HUES48 (cell line): ENCODE measurements around the gene FAM120AOS.

Source experiments
- H3K27ac ChIP-seq: one replicate; pipeline ENCODE4 v1.7.0; 2013; ENCODE audit warnings: low read depth, low read length, inconsistent platforms
- H3K27me3 ChIP-seq: 2 replicates; pipeline ENCODE4 v1.6.1; 2013; ENCODE audit warnings: mild to moderate bottlenecking, low read length; ENCODE audit not compliant: control insufficient read depth, insufficient read depth
- H3K36me3 ChIP-seq: 2 replicates; pipeline ENCODE4 v1.6.1; 2013; ENCODE audit warnings: low read length; ENCODE audit not compliant: control insufficient read depth, insufficient read depth
- H3K4me1 ChIP-seq: 2 replicates; pipeline ENCODE4 v1.6.1; 2013; ENCODE audit warnings: mild to moderate bottlenecking, low read length; ENCODE audit not compliant: control insufficient read depth, insufficient read depth
- H3K4me3 ChIP-seq: 2 replicates; pipeline ENCODE4 v1.5.1; 2013; ENCODE audit warnings: mild to moderate bottlenecking, low read depth, low read length
- H3K9ac ChIP-seq: 2 replicates; pipeline ENCODE4 v1.6.1; 2013; ENCODE audit warnings: mild to moderate bottlenecking, low read depth, low read length, moderate library complexity
- H3K9me3 ChIP-seq: 2 replicates; pipeline ENCODE4 v1.6.1; 2013; ENCODE audit warnings: low read length; ENCODE audit not compliant: control insufficient read depth, insufficient read depth

FAM120AOS gene

GRCh38 chr9:93419023-93419422 is 34.4 kb downstream of the FAM120AOS start:
- no peaks in the 10 kb centered on the region for H3K4me1 ChIP-seq
- no peaks in the 10 kb centered on the region for H3K27me3 ChIP-seq
- H3K9ac ChIP-seq = no peak overlapping the region
- H3K4me3 ChIP-seq = no peak overlapping the region
- H3K36me3 ChIP-seq = no peaks in the 10 kb centered on the region
- H3K9me3 ChIP-seq = peaks cover 4% of the 10 kb centered on the region; the same call in 1 of the 2 replicates
- no peak overlapping the region for H3K27ac ChIP-seq

DNA sequence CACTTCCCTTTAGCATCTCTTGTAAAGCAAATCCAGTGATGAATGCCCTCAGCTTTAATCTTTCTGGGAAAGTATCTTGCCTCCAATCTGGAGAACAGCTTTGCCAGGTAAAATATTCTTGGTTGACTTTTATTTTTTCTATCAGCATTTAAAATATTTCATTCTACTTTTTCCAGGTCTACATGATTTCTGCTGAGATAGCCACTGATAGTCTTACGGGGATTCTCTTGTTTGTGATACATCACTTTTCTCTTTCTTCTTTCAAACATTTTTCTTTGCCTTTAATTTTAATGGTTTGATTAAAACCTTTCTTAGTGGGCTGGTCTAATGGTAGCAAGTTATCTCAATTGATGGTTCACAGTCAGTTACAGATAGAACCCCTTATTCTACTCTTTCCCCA is 35.8 kb downstream of the FAM120AOS start:
- Histone ChIP-seq H3K27me3 (no peaks in the 10 kb centered on the region), H3K9ac (no peak overlapping the region), H3K36me3 (no peaks in the 10 kb centered on the region), H3K9me3 (peaks cover 4% of the 10 kb centered on the region; the same call in 1 of the 2 replicates), H3K4me3 (no peak overlapping the region), H3K27ac (no peak overlapping the region), H3K4me1 (no peaks in the 10 kb centered on the region)

GRCh38 chr9:93416530-93417235 is 36.7 kb downstream of the FAM120AOS start:
- no peaks in the 10 kb centered on the region for H3K36me3 ChIP-seq
- no peak overlapping the region for H3K27ac ChIP-seq
- peaks cover 4% of the 10 kb centered on the region; the same call in 1 of the 2 replicates for H3K9me3 ChIP-seq

DNA sequence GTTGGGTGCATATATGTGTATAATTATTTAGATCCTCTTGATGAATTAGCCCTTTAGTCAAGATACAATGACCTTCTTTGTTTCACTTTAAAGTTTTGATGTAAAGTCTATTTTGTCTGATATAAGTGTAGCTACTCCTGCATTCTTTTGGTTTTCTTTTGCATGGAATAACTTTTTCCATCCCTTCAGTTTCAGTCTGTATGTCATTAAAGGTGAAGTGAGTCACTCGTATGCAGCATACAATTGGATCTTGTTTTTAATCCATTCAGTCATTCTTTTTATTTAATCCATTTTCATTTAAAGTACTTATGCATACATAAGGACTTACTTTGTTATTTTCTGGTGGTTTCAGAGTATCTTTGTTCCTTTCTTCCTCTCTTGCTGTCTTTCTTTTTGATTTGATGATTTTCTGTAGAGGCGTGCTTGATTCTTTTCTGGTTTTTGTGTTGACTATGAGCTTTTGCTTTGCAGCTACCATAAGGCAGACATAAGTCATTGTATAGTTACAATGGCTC is 38.1 kb downstream of the FAM120AOS start:
- Histone ChIP-seq H3K27ac (no peak overlapping the region), H3K4me1 (no peaks in the 10 kb centered on the region), H3K9me3 (peaks cover 4% of the 10 kb centered on the region; the same call in 1 of the 2 replicates), H3K9ac (no peak overlapping the region), H3K36me3 (no peaks in the 10 kb centered on the region), H3K27me3 (no peaks in the 10 kb centered on the region), H3K4me3 (no peak overlapping the region)

More at GRCh38 chr9:93416530-93417235, 36.7 kb downstream of the FAM120AOS start:
- Histone ChIP-seq H3K4me3 (no peak overlapping the region), H3K27me3 (no peaks in the 10 kb centered on the region), H3K4me1 (no peaks in the 10 kb centered on the region), H3K9ac (no peak overlapping the region)

- Histone ChIP-seq H3K9ac (no peak overlapping the region), H3K4me3 (no peak overlapping the region), H3K36me3 (no peaks in the 10 kb centered on the region), H3K9me3 (peaks cover 4% of the 10 kb centered on the region; the same call in 1 of the 2 replicates), H3K4me1 (no peaks in the 10 kb centered on the region), H3K27me3 (no peaks in the 10 kb centered on the region), H3K27ac (no peak overlapping the region)
Observed at GRCh38 chr9:93413530-93413929, 39.9 kb downstream of the FAM120AOS start.

DNA sequence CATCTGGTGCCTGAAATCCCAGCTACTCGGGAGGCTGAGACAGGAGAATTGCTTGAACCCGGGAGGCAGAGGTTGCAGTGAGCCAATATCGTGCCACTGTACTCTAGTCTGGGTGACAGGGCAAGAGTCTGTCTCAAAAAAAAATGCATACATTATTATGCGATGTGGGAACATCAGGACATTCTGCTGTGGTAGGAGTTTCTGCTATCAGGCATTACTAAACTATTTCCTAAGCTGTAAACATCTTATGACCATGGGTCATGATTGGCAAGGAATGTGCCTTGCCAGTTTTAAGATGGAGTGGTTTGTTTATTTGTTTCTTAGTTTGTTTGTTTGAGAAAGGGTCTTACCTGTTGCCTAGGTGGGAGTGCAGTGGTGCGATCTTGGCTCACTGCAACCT is 47.0 kb downstream of the FAM120AOS start:
- H3K27me3 ChIP-seq = no peaks in the 10 kb centered on the region
- no peak overlapping the region for H3K4me3 ChIP-seq
- H3K9ac ChIP-seq = no peak overlapping the region
- no peaks in the 10 kb centered on the region for H3K9me3 ChIP-seq
- H3K4me1 ChIP-seq = no peaks in the 10 kb centered on the region
- H3K27ac ChIP-seq = no peak overlapping the region
- no peaks in the 10 kb centered on the region for H3K36me3 ChIP-seq

DNA sequence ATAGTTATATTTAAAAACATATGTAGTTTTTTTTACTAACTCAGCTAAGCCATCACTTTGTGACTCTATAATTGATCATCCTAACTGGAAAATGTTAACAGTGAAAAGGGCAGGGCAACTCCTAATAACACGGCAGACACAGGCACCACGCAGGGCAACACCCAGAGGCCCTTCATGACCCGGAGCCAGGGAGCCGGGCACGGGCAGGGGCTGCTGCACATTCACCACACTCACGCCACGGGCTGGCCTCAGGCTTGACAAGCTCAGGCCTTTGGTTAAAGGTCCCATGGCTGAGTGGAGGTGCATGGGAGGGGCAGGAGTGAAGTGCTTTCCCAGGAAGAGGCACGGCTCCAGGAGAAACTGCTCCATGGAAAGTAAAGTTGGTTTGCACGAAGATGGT is 54.9 kb downstream of the FAM120AOS start:
- Histone ChIP-seq H3K27ac (no peak overlapping the region), H3K4me3 (no peak overlapping the region), H3K9ac (no peak overlapping the region), H3K9me3 (no peaks in the 10 kb centered on the region), H3K27me3 (no peaks in the 10 kb centered on the region), H3K4me1 (no peaks in the 10 kb centered on the region), H3K36me3 (no peaks in the 10 kb centered on the region)

DNA sequence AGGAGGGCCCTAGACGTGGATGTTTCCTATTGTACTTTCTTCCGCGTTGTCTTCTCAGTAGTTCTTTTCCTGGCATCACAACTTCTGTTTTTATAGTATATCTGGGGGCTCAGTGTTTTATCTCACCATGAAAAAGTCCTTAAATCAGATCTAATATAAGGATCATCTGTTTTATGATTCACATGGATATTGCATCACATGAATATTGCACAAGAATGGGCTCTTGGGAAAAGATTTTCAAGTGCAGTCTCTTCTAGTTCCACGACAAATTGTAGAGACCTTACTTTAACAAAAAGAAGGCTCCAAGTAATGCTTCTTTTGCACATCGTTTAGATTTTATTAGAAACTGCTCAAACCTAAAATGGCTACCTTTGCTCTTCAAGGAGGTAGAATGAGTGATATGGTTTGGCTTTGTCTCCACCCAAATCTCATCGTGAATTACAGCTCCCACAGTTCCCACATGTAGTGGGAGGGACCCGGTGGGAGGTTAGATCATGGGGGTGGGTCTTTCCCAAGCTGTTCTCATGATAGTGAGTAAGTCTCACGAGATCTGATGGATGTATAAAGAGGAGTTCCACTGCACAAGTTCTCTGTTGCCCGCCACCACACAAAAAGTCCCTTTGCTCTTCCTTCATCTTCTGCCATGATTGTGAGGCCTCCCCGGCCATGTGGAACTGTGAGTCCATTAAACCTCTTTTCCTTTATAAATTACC is 55.6 kb downstream of the FAM120AOS start:
- Histone ChIP-seq H3K9me3 (no peaks in the 10 kb centered on the region), H3K4me3 (no peak overlapping the region), H3K9ac (no peak overlapping the region), H3K4me1 (no peaks in the 10 kb centered on the region), H3K36me3 (no peaks in the 10 kb centered on the region), H3K27ac (no peak overlapping the region), H3K27me3 (no peaks in the 10 kb centered on the region)
